ENCODE data around the gene PSME3.
A peak's percentile ranks its signal among the peaks of the same experiment; 100 is the strongest.

Gene PSME3

GRCh38 chr17:42817866-42818265 lies 15.3 kb upstream of the PSME3 start:
- Histone ChIP-seq H3K9me3 (ENCODE audit: insufficient read depth, low read length) (no peaks in the 10 kb centered on the region), H3K27me3 (ENCODE audit: low read length) (no peaks in the 10 kb centered on the region), H3K36me3 (ENCODE audit: low read length) (peaks cover 22% of the 10 kb centered on the region), H3K4me2 (ENCODE audit: low read depth, low read length, poor library complexity, severe bottlenecking) (no peak overlapping the region), H3F3A (ENCODE audit: insufficient read depth) (peaks cover 6% of the 10 kb centered on the region; the same call in 1 of the 2 replicates), H2AFZ (ENCODE audit: low read depth, low read length, severe bottlenecking) (no peak overlapping the region), H3K79me2 (ENCODE audit: insufficient read depth, low read length) (peaks cover 9% of the 10 kb centered on the region), H3K27ac (ENCODE audit: low read depth, low read length) (no peak overlapping the region), H3K9me2 (replicated peaks; ENCODE audit: insufficient read depth, low read length) (no peaks in the 10 kb centered on the region), H3K9ac (ENCODE audit: low read length) (no peak overlapping the region), H3K4me3 (ENCODE audit: insufficient read depth, low read length, poor library complexity, severe bottlenecking) (no peak overlapping the region), H4K20me1 (ENCODE audit: low read depth, low read length) (no peaks in the 10 kb centered on the region)
- TF ChIP-seq EZH2phosphoT487 (conservative IDR thresholded peaks at IDR 0.05; ENCODE audit: low read length) (no peak), CTCF (IDR thresholded peaks at IDR 0.05; ENCODE audit: insufficient read depth, low read length, poor library complexity, severe bottlenecking) (no peak)

- Histone ChIP-seq H2AFZ (ENCODE audit: low read depth, low read length, severe bottlenecking) (no peak overlapping the region), H3K4me2 (ENCODE audit: low read depth, low read length, poor library complexity, severe bottlenecking) (no peak overlapping the region), H3K9me2 (replicated peaks; ENCODE audit: insufficient read depth, low read length) (no peaks in the 10 kb centered on the region), H3K79me2 (ENCODE audit: insufficient read depth, low read length) (peaks cover 14% of the 10 kb centered on the region), H3K36me3 (ENCODE audit: low read length) (peaks cover 22% of the 10 kb centered on the region), H4K20me1 (ENCODE audit: low read depth, low read length) (no peaks in the 10 kb centered on the region), H3F3A (ENCODE audit: insufficient read depth) (peaks cover 6% of the 10 kb centered on the region; the same call in 1 of the 2 replicates), H3K4me3 (ENCODE audit: insufficient read depth, low read length, poor library complexity, severe bottlenecking) (no peak overlapping the region), H3K9ac (ENCODE audit: low read length) (no peak overlapping the region), H3K27me3 (ENCODE audit: low read length) (no peaks in the 10 kb centered on the region), H3K27ac (ENCODE audit: low read depth, low read length) (no peak overlapping the region), H3K9me3 (ENCODE audit: insufficient read depth, low read length) (no peaks in the 10 kb centered on the region)
- TF ChIP-seq CTCF (IDR thresholded peaks at IDR 0.05; ENCODE audit: insufficient read depth, low read length, poor library complexity, severe bottlenecking) = no peak
- no peak for TF ChIP-seq EZH2phosphoT487 (conservative IDR thresholded peaks at IDR 0.05; ENCODE audit: low read length)
Measured at GRCh38 chr17:42818379-42818778, 14.8 kb upstream of the PSME3 start.

GRCh38 chr17:42819939-42820535 lies 13.2 kb upstream of the PSME3 start:
- Histone ChIP-seq H3K9me2 (replicated peaks; ENCODE audit: insufficient read depth, low read length) (no peaks in the 10 kb centered on the region), H3K27me3 (ENCODE audit: low read length) (no peaks in the 10 kb centered on the region), H3F3A (ENCODE audit: insufficient read depth) (peaks cover 6% of the 10 kb centered on the region; the same call in 1 of the 2 replicates), H3K27ac (ENCODE audit: low read depth, low read length) (no peak overlapping the region), H3K9me3 (ENCODE audit: insufficient read depth, low read length) (no peaks in the 10 kb centered on the region), H3K4me3 (ENCODE audit: insufficient read depth, low read length, poor library complexity, severe bottlenecking) (no peak overlapping the region), H3K79me2 (ENCODE audit: insufficient read depth, low read length) (peaks cover 20% of the 10 kb centered on the region), H2AFZ (ENCODE audit: low read depth, low read length, severe bottlenecking) (no peak overlapping the region), H4K20me1 (ENCODE audit: low read depth, low read length) (no peaks in the 10 kb centered on the region), H3K4me2 (ENCODE audit: low read depth, low read length, poor library complexity, severe bottlenecking) (no peak overlapping the region), H3K9ac (ENCODE audit: low read length) (no peak overlapping the region), H3K36me3 (ENCODE audit: low read length) (peaks cover 16% of the 10 kb centered on the region)
- TF ChIP-seq EZH2phosphoT487 (conservative IDR thresholded peaks at IDR 0.05; ENCODE audit: low read length) (no peak), CTCF (IDR thresholded peaks at IDR 0.05; ENCODE audit: insufficient read depth, low read length, poor library complexity, severe bottlenecking) (peak; percentile 82)

All from SU-DHL-6 (cell line).